ENCODE data around the gene MAP4K4.

DNA sequence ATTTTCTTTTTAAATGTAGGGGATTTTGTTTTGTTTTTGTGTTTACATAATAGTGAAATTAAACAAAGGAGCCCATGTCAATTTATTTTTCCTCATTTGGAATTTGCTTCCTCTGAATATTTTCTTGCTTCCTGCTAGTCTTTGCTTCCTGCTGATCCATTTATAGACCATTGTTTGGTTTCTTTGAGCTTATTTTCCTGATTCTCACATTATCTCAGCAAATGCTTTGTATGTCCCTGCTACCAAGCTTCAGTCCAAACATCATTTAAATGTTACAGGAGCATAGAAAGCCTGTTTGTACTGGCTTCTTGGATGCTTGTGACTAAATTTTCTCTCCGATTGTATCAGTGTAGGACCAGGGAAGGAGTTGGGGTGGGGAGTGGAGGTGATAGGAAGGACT, 166.9 kb downstream of the MAP4K4 start:
- TF ChIP-seq, protein P1, sequence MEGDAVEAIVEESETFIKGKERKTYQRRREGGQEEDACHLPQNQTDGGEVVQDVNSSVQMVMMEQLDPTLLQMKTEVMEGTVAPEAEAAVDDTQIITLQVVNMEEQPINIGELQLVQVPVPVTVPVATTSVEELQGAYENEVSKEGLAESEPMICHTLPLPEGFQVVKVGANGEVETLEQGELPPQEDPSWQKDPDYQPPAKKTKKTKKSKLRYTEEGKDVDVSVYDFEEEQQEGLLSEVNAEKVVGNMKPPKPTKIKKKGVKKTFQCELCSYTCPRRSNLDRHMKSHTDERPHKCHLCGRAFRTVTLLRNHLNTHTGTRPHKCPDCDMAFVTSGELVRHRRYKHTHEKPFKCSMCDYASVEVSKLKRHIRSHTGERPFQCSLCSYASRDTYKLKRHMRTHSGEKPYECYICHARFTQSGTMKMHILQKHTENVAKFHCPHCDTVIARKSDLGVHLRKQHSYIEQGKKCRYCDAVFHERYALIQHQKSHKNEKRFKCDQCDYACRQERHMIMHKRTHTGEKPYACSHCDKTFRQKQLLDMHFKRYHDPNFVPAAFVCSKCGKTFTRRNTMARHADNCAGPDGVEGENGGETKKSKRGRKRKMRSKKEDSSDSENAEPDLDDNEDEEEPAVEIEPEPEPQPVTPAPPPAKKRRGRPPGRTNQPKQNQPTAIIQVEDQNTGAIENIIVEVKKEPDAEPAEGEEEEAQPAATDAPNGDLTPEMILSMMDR (IDR thresholded peaks at IDR 0.05; ENCODE audit: borderline replicate concordance, extremely low read depth, low read length, poor library complexity, severe bottlenecking), result no peak
- TF ChIP-seq EZH2 (IDR thresholded peaks at IDR 0.05; ENCODE audit: borderline replicate concordance, low read depth, low read length, severe bottlenecking), result no peak

Data from DND-41 (cell line).